TTC549 (cell line): ENCODE measurements around the gene HNF1B.
"Not testable (repeated sequence)": the region's sequence is repeated elsewhere in the genome, so short reads cannot be mapped to it uniquely, and the experiment has no call there.

Source experiments
- FAIRE-seq: peaks from 2 replicates; lab custom pipeline; 2012; peaks lifted over from hg19 to GRCh38; lab: Jason Lieb, UNC

The HNF1B gene

GRCh38 chr17:37700881-37701280 is 44.0 kb downstream of the HNF1B start:
- FAIRE-seq, result no peak

DNA sequence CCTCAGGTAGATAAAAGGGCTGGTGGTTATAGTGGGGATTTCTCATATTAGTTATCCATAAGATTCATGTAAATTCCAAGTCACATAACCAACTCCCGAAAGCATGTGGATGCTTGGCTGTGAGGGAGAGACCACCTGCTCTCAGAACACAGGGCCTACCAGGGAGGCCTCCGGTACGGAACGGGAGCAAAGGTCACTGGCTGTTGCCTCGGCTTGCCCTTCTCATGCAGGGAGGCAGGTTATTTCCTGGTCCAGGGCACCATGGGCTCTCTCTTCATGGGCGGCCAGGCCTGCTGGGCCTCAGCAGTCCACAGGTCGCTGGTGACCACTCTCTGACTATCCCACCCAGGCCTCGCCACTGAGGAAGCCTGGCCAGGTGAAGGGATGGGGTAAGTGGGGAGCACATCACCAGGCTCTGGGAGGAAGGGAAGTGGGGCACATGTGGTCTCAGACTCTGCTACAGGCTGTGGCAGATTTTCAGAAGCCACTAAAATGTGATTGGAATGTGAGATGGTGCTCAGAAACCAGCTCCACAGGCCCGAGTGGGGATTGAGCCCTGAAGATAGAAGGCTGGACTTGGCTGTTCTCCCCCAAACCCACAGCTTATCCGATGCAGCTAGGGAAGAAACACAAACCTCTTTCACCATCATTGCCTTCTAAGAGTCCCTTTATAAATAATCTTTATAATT is 45.4 kb downstream of the HNF1B start:
- FAIRE-seq, result no peak

DNA sequence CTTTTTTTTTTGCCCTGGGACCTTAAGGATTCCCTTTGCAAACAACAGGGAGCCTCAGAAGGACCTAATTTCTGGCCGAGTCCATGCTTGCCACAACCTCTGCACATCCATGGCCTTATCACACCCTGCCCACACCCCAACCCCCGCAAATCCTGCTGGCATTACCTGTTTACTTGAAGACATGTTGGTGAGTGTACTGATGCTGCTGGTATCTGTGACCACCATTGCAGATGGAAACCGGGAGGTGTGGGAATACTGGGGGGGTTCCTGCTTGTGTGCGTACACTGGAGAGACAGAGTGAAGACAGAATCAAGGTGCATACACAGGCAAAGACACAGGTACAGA is 46.0 kb downstream of the HNF1B start:
- FAIRE-seq, result no peak

- FAIRE-seq, result no peak
Measured at GRCh38 chr17:37698132-37698910, 46.5 kb downstream of the HNF1B start.

DNA sequence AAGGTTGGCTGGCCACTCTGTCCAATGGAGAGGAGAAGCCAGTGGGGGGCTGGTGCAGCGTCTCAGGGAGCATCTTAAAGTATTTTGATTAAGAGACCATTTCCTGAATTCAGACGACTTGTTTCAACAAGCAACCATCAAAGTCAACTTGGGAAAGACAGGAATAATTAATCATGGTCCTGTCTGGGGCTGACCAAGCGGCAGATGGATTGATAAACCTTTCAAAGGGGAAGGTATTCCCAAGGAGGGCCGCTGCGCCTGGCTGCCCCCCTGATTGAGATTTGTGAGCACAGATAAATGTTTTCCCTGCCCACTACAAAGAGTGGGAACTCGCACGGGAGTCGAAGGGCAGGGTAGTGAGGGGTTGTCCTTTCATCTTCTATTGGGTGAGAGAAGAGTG is 47.5 kb downstream of the HNF1B start:
- FAIRE-seq, result no peak

DNA sequence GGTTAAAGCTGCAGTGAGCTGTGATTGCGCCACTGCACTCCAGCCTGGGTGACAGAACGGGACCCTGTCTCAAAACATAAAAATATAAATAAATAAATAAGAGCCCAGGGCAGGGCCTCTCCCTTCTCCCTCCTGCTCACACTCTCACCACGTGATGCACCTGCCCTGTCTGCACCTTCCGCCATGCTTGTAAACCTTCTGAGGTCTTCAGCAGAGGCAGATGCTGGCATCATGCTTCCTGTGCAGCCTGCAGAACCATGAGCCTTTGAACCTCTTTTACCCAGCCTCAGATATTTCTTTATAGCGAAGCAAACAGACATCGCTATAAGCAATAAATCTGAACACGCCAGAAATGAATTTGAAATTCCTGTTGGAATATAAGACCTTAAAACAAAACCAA is 48.5 kb downstream of the HNF1B start:
- no peak for FAIRE-seq

DNA sequence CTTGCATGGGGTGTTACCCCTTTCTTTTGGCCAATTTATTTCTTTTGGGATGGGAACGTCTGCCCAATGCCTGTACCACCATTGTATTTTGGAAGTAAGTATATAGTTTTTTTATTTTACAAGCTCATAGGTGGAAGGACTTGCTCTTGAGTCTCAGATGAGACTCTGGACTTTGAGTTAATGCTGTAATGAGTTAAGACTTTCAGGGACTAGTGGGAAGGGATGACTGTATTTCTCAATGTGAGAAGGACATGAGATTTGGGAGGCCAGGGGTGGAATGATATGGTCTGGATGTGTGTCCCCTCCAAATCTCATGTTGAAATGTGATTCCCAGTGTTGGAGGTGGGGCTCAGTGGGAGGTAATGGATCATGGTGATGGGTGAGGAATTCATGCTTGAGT is 49.1 kb downstream of the HNF1B start:
- FAIRE-seq, result no peak

GRCh38 chr17:37694734-37695133 is 50.1 kb downstream of the HNF1B start:
- FAIRE-seq, result no peak

GRCh38 chr17:37693328-37693727 is 51.5 kb downstream of the HNF1B start:
- FAIRE-seq, result no peak

DNA sequence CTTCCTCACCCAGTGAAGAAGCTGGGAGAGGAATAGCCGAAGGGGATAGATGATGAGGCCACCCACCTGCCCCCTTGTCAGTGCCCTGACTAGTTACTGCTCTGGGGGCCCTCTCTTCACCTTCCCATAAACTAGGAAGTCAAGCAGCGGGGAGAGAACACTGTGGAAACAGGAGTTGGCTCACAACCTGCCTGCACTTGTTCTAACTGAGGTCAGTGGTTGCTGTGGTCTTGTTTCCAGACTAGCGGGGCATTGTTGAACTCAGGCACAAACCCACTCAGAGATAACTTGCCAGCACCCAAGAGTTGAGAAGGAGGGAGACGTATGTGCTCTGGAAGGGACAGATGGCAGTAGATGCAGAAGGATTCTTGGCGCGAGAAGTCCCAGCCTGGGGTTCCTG is 53.1 kb downstream of the HNF1B start:
- FAIRE-seq, result no peak

GRCh38 chr17:37689317-37689716 is 55.5 kb downstream of the HNF1B start:
- FAIRE-seq, result no peak

GRCh38 chr17:37683454-37683984 is 61.3 kb downstream of the HNF1B start:
- FAIRE-seq, result no peak

GRCh38 chr17:37682007-37682406 is 62.9 kb downstream of the HNF1B start:
- FAIRE-seq, result no peak

- FAIRE-seq, result not testable (repeated sequence)
Measured at GRCh38 chr17:37679995-37680394, 64.9 kb downstream of the HNF1B start.

- FAIRE-seq, result no peak
Measured at GRCh38 chr17:37678036-37678435, 66.8 kb downstream of the HNF1B start.

DNA sequence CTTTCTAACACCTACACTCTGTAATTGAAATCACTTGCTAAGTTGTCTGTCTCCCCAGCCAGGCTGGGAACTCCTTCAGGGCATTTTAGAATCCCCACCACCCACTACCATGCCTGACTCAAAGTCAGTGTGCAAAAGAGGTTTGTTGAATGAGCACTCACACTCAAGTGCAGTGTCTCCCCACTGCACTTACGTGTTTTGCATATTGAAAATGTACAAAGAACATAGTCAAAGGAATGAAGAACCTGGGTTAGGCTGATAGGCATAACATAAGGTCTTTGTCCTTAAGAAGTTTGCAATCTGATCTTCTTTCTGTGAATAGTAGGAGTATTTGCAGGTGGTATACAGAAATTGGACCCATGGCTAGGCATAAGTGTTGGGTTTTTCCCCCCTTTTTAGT is 67.8 kb downstream of the HNF1B start:
- FAIRE-seq, result no peak

DNA sequence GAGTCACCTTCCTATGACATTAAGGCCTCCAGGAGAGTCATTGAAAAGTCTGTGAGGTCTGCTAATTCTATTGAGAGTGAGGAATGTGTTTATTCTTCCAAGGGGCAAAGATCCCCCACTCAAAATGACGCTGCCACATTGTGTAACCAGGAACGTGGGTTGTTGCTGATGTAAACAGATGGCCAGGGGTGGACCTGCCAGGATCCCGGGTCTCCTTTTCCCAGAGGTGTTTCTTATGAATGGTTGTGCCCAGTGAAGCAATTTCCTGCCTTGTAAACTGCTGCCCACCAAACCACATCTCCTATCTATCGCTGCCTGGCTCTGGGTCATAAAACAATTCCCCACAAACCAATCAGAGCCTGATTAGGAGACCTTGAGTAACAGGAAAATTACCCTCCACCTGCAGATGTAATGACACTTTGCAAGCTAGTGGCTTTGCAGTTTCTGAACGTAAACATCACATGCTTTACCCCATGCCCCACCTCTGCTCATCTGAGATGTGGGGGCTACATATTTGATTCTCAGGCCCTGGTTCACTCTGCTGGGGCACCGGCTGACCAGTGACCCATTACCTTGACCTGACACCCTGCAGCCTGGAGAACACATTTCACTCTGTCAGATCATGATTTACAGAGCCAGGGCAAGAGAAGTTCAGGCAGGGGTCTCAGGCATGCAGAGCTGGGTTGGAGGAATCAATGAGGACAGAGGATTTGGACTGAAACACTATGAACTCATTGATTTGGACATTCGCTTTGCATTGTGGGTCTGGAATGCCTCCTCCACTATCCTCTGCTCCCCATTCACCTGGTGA is 68.5 kb downstream of the HNF1B start:
- FAIRE-seq, result no peak

DNA sequence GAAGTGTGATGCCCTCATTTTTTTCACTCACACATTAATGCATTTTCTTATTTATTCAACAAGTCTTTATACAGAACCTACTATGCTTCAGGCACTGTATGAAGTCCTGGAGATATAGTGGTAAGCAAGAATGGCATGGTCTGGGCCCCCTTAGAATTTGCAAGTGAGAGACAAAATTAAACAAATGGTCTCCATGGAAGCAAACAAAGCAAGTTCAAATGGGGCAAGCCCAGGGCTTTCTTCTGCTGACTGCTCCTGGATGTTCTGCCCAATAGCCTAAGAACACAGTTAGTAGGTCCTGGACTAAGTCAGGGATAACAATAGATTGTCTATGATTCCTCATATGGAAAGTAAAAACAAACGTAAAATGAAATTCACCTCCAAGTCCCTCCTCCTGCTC is 70.3 kb downstream of the HNF1B start:
- no peak for FAIRE-seq

GRCh38 chr17:37673386-37673785 is 71.5 kb downstream of the HNF1B start:
- FAIRE-seq, result no peak

DNA sequence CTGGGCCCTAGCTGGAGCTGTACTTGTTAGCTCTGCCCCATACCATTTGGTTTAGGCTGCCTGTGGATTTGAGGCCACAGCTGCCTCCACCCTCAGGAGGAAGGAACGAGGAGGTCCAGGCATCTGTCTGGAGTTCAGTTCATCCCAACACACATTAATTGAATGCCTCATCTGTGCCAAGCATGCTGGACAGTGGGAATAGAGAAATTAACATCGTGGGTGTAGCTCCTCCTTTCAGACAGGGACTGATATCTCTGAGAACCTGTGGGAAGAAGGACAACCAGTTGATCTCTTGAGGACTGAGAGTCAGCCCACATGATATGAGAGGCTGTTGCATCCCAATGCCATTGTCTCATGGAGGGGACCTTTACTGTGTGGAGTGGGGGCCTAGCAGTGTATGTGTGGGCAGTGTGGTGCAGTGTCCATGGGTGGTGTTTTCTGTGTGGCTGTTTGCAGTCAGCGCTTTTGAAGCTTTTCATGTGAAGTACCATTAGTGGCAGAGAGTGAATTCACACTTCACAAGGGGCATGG is 72.2 kb downstream of the HNF1B start:
- no peak for FAIRE-seq

DNA sequence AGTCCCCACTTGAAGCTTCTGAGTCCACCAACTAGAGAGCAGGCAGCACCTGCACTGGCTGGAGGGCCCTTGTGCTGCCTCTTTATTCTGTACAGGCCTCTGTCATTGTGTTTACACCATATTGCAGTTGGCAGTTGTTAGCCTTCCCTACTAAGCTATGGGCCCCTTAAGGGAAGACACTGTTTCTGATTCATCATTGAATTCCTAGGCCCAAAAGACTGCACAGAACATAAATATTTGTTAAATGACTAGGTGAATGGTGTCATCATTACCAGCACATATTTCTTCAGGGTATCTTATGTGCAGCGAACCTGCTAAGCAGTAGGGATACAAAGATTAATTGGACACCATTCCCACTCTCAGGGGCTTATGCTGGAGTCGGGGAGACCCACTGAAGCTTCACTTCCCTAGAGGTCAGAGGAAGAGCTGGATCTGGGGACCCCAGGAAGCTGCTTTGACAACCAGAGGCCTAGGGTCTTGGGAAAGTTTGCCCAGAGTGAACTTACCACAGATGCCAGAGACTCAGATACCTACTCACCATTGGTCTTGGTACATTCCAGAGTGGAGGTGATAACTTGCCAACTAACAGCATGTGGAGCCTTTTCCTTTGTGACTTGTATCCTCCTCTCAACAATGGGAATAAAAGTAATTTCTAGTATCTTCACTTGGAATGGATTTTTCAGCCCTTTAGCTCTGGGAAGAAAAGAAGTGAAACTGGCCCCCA is 72.9 kb downstream of the HNF1B start:
- no peak for FAIRE-seq
